CD8-positive, alpha-beta memory T cell (primary cell): ENCODE results near the gene TMEM250. TPM values are rescaled to one million over a fixed set of nuclear protein-coding genes. Genes with fewer than 3 reads are reported as not detected.

Experiments
- CTCF ChIA-PET: fragments of 350-600 bp; sonication (Branson Sonifier 250); formaldehyde crosslinking; loops from one replicate; lab custom pipeline; 2021; ENCODE audit warnings: antibody characterized with exemption; lab: Charles Lee
- POLR2A ChIA-PET: fragments of 350-600 bp; sonication (Branson Sonifier 250); formaldehyde crosslinking; loops from one replicate; lab custom pipeline; 2021; ENCODE audit warnings: antibody characterized with exemption; lab: Charles Lee
- DNase-seq, 5 donors: peaks; one replicate each; pipeline versions ENCODE4 v3.0.0 to v3.0.0-alpha.2; 2020 to 2022; ENCODE audit warnings: mixed read lengths in 1 of 5
- H3K27ac ChIP-seq: one replicate; pipeline ENCODE4 v1.7.0; 2013; ENCODE audit warnings: low read depth, mild to moderate bottlenecking, low read length, moderate library complexity
- H3K27me3 ChIP-seq: 2 replicates; pipeline ENCODE4 v1.7.0; 2013; ENCODE audit warnings: low read length, mild to moderate bottlenecking; ENCODE audit not compliant: insufficient read depth, poor library complexity, severe bottlenecking
- H3K36me3 ChIP-seq: 2 replicates; pipeline ENCODE4 v1.7.0; 2013; ENCODE audit warnings: mild to moderate bottlenecking, low read length, moderate library complexity; ENCODE audit not compliant: insufficient read depth
- H3K4me1 ChIP-seq: 2 replicates; pipeline ENCODE4 v1.7.0; 2013; ENCODE audit warnings: mild to moderate bottlenecking, low read length, moderate library complexity; ENCODE audit not compliant: insufficient read depth
- H3K4me3 ChIP-seq: 2 replicates; pipeline ENCODE4 v1.7.0; 2013; ENCODE audit warnings: mild to moderate bottlenecking, low read length
- H3K9me3 ChIP-seq: 2 replicates; pipeline ENCODE4 v1.7.0; 2013; ENCODE audit warnings: mild to moderate bottlenecking, low read length
- H3K27ac Mint-ChIP-seq, 8 donors: one replicate each; pipeline ENCODE4 v1.8.0; 2020 to 2021; ENCODE audit warnings: mixed read lengths in 8 of 8, mild to moderate bottlenecking in 6 of 8, inconsistent platforms in 3 of 8, moderate library complexity in 3 of 8
- H3K27me3 Mint-ChIP-seq, 2 donors: one replicate each; pipeline ENCODE4 v1.8.0; 2020 to 2021; ENCODE audit warnings: mixed read lengths in 2 of 2, mild to moderate bottlenecking in 1 of 2, moderate library complexity in 1 of 2
- H3K36me3 Mint-ChIP-seq, 3 donors: one replicate each; pipeline ENCODE4 v1.8.0; 2020 to 2021; ENCODE audit warnings: mixed read lengths in 3 of 3, inconsistent platforms in 1 of 3, mild to moderate bottlenecking in 1 of 3
- H3K4me1 Mint-ChIP-seq, 3 donors: one replicate each; pipeline ENCODE4 v1.8.0; 2020 to 2021; ENCODE audit warnings: mixed read lengths in 3 of 3, inconsistent platforms in 1 of 3, mild to moderate bottlenecking in 1 of 3
- H3K4me3 Mint-ChIP-seq, 7 donors: one replicate each; pipeline ENCODE4 v1.8.0; 2020 to 2021; ENCODE audit warnings: mixed read lengths in 7 of 7, mild to moderate bottlenecking in 6 of 7, moderate library complexity in 4 of 7, inconsistent platforms in 2 of 7
- H3K9me3 Mint-ChIP-seq, 5 donors: one replicate each; pipeline ENCODE4 v1.8.0; 2020 to 2022; ENCODE audit warnings: mixed read lengths in 5 of 5, mild to moderate bottlenecking in 3 of 5, moderate library complexity in 2 of 5, inconsistent platforms in 1 of 5
- polyA plus RNA-seq: library from polyadenylated mRNA; unstranded; fragments of 300-500 nt; fragmentation: Illumina TruSeq; gene quantifications from one replicate; pipeline ENCODE4 v1.2.3, GENCODE V29; 2021
- total RNA-seq, 2 experiments: library from RNA; stranded (reverse); gene quantifications; one replicate each; pipeline ENCODE4 v1.2.3, GENCODE V29; 2021

The TMEM250 gene
- total and polyA plus RNA-seq, 3 experiments from 2014 or later, result 46.4 to 74.9 (median 50.2) TPM

GRCh38 chr9:136144450-136144849 lies 25.8 kb upstream of the TMEM250 start:
- Mint-ChIP-seq H3K27ac (no peak overlapping the region), H3K36me3 (no peaks in the 10 kb centered on the region), H3K4me3 (no peak overlapping the region), H3K9me3 (no peaks in the 10 kb centered on the region), H3K4me1 (no peaks in the 10 kb centered on the region), H3K27me3 (peaks cover 6 to 24% of the 10 kb centered on the region in 2 donors)
- Histone ChIP-seq H3K4me1 (no peaks in the 10 kb centered on the region), H3K27ac (no peak overlapping the region), H3K36me3 (no peaks in the 10 kb centered on the region), H3K9me3 (no peaks in the 10 kb centered on the region), H3K4me3 (no peak overlapping the region), H3K27me3 (peaks cover 8% of the 10 kb centered on the region)
- CTCF ChIA-PET, result no interaction called here
- POLR2A ChIA-PET, result no interaction called here
- DNase-seq, result no peak

DNA sequence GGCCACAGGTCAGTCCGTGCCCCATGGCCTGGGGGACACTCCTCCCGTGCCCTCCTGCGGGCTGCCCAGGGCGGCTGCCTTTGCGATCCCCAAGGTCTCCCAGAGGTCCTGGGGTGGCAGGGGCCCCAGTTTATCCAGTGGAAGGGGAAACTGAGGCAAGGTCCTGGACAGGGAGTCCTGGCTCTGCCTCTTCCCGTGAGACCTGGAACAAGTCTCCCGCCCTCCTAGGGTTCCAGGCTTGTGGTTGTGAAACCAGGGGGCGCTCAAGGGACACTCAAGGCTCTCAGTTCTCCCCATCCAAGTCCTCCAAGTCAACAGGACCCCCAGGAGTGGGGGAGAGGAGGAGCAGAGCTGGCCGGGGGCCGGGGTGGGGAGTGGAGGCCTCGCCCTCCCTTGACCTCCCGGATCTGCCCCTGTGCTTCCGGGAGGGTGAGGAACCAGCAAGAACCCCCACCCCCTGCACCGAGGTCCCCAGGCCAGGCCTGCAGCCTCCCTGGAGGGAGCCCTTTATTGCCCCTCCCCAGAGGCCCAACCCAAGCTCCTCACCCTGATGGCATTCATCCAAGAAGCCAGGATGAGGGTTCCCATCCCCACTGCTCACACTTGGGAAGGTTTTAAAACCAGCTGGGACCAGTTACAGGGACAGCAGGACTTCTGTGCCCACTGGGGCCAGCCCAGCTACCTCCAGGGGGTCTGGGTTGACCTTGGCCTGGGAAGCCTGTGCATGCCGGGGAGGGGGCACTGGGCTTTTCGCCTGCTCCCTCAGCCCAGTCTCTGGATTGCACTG lies 24.7 kb upstream of the TMEM250 start:
- ChIA-PET CTCF (no interaction called here), POLR2A (no interaction called here)
- no peaks in the 10 kb centered on the region for H3K4me1 Mint-ChIP-seq
- peaks cover 6 to 28% of the 10 kb centered on the region in 2 donors for H3K27me3 Mint-ChIP-seq
- H3K9me3 Mint-ChIP-seq, result no peaks in the 10 kb centered on the region
- H3K4me3 Mint-ChIP-seq, result no peak overlapping the region
- no peak for DNase-seq
- H3K4me3 ChIP-seq, result no peak overlapping the region
- no peaks in the 10 kb centered on the region for H3K4me1 ChIP-seq
- no peak overlapping the region for H3K27ac ChIP-seq
- peaks cover 8% of the 10 kb centered on the region for H3K27me3 ChIP-seq
- H3K27ac Mint-ChIP-seq, result no peak overlapping the region
- H3K36me3 Mint-ChIP-seq, result no peaks in the 10 kb centered on the region
- no peaks in the 10 kb centered on the region for H3K9me3 ChIP-seq
- H3K36me3 ChIP-seq, result no peaks in the 10 kb centered on the region

- Histone ChIP-seq H3K27me3 (peaks cover 8% of the 10 kb centered on the region), H3K27ac (no peak overlapping the region), H3K4me1 (no peaks in the 10 kb centered on the region), H3K9me3 (no peaks in the 10 kb centered on the region), H3K36me3 (no peaks in the 10 kb centered on the region), H3K4me3 (no peak overlapping the region)
- Mint-ChIP-seq H3K27me3 (peaks cover 6 to 29% of the 10 kb centered on the region in 2 donors), H3K9me3 (no peaks in the 10 kb centered on the region), H3K4me3 (no peak overlapping the region), H3K4me1 (no peaks in the 10 kb centered on the region), H3K36me3 (no peaks in the 10 kb centered on the region), H3K27ac (no peak overlapping the region)
- no peak for DNase-seq
- CTCF ChIA-PET, result no interaction called here
- POLR2A ChIA-PET, result no interaction called here
These were observed 24.2 kb upstream of the TMEM250 start for GRCh38 chr9:136142859-136143214.

GRCh38 chr9:136142414-136142796 lies 23.7 kb upstream of the TMEM250 start:
- POLR2A ChIA-PET, result no interaction called here

DNA sequence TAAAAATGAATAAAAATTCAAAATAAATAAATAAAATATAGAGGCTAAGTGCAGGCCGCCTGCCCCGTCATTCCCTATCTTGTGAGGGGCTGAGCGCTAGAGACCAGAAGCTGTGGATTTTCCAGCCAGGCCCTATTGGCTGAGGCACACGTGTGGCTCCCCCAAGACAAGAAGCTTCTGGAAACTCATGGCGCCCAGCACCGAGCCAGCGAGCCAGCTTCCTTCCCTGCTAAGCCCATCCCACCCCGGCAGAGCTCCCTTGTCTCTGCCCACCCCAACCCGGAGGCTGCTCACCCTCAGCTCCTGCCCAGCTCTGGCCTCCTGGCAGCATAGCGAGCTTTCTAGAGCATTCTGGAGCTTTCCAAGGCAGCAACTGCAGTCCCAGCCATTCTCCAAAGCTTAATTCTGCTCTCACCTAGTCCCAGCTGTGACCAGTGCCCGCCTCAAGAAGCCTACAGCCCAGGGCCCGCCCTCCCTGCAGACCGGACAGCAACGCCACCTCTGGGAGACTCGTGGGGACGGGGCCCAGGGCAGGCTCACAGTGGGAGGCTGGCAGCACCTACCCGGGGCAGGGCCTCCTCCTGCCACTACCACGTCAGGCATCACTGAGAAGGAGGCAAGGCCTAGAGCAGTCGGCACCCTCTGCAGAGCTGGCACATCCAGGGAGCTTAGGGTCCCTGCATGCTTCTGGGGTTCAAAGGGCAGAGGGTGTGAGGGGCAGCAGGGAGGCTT lies 23.2 kb upstream of the TMEM250 start:
- H3K27ac ChIP-seq, result no peak overlapping the region
- H3K4me3 Mint-ChIP-seq, result no peak overlapping the region
- no peak overlapping the region for H3K4me3 ChIP-seq
- H3K4me1 ChIP-seq, result no peaks in the 10 kb centered on the region
- POLR2A ChIA-PET, result interaction anchor here (0.6 kb wide), 1 partner anchor 183 kb away, joined by 7 read pairs; no protein-coding TSS in a partner anchor
- H3K27ac Mint-ChIP-seq, result no peak overlapping the region
- peaks cover 8% of the 10 kb centered on the region for H3K27me3 ChIP-seq
- no peaks in the 10 kb centered on the region for H3K9me3 Mint-ChIP-seq
- H3K4me1 Mint-ChIP-seq, result no peaks in the 10 kb centered on the region
- CTCF ChIA-PET, result no interaction called here
- H3K9me3 ChIP-seq, result no peaks in the 10 kb centered on the region
- H3K36me3 Mint-ChIP-seq, result no peaks in the 10 kb centered on the region
- H3K36me3 ChIP-seq, result no peaks in the 10 kb centered on the region
- no peak for DNase-seq
- peaks cover 6 to 29% of the 10 kb centered on the region in 2 donors for H3K27me3 Mint-ChIP-seq

More at GRCh38 chr9:136142414-136142796, 23.7 kb upstream of the TMEM250 start:
- Mint-ChIP-seq H3K9me3 (no peaks in the 10 kb centered on the region), H3K27me3 (peaks cover 6 to 29% of the 10 kb centered on the region in 2 donors), H3K4me3 (no peak overlapping the region), H3K27ac (no peak overlapping the region), H3K36me3 (no peaks in the 10 kb centered on the region), H3K4me1 (no peaks in the 10 kb centered on the region)
- H3K36me3 ChIP-seq, result no peaks in the 10 kb centered on the region
- no peaks in the 10 kb centered on the region for H3K4me1 ChIP-seq
- CTCF ChIA-PET, result no interaction called here
- no peak overlapping the region for H3K27ac ChIP-seq
- no peak overlapping the region for H3K4me3 ChIP-seq
- DNase-seq, result no peak
- no peaks in the 10 kb centered on the region for H3K9me3 ChIP-seq
- H3K27me3 ChIP-seq, result peaks cover 8% of the 10 kb centered on the region

GRCh38 chr9:136140966-136141365 lies 22.3 kb upstream of the TMEM250 start:
- Histone ChIP-seq H3K36me3 (no peaks in the 10 kb centered on the region), H3K9me3 (no peaks in the 10 kb centered on the region), H3K27me3 (peaks cover 8% of the 10 kb centered on the region), H3K4me1 (no peaks in the 10 kb centered on the region), H3K27ac (no peak overlapping the region), H3K4me3 (no peak overlapping the region)
- no peak overlapping the region for H3K27ac Mint-ChIP-seq
- no peaks in the 10 kb centered on the region for H3K4me1 Mint-ChIP-seq
- CTCF ChIA-PET, result no interaction called here
- POLR2A ChIA-PET, result interaction anchor here (0.6 kb wide), 2 partner anchors 182 to 218 kb away, joined by 4 to 7 read pairs; no protein-coding TSS in a partner anchor
- no peaks in the 10 kb centered on the region for H3K36me3 Mint-ChIP-seq
- H3K4me3 Mint-ChIP-seq, result no peak overlapping the region
- no peaks in the 10 kb centered on the region for H3K9me3 Mint-ChIP-seq
- DNase-seq, result no peak
- H3K27me3 Mint-ChIP-seq, result peaks cover 9 to 26% of the 10 kb centered on the region in 2 donors

DNA sequence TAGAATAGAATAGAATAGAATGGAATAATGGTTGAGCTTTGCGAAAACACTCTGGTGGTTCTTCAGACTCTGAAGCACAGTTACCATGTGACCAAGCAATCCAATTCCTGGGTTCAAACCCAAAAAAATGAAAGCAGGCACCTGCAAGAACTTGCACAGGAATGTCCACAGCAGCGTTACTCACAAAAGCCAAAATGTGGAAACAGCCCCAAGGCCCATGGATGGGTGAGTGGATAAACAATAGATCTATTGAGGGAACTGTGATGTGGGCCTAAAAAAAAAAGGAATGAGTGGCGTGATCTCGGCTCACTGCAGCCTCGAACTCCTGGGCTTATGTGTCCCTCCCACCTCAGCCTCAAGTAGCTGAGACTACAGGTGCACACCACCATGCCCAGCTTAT lies 21.4 kb upstream of the TMEM250 start:
- H3K27me3 ChIP-seq, result peaks cover 8% of the 10 kb centered on the region
- no peak overlapping the region for H3K4me3 ChIP-seq
- H3K27ac ChIP-seq, result no peak overlapping the region
- no peak for DNase-seq
- ChIA-PET POLR2A (no interaction called here), CTCF (interaction anchor here (0.7 kb wide), 1 partner anchor 12 kb away, joined by 3 read pairs; no protein-coding TSS in a partner anchor)
- Mint-ChIP-seq H3K36me3 (no peaks in the 10 kb centered on the region), H3K9me3 (no peaks in the 10 kb centered on the region), H3K4me3 (no peak overlapping the region), H3K4me1 (no peaks in the 10 kb centered on the region), H3K27me3 (peaks cover 12 to 20% of the 10 kb centered on the region in 2 donors), H3K27ac (no peak overlapping the region)
- no peaks in the 10 kb centered on the region for H3K36me3 ChIP-seq
- H3K9me3 ChIP-seq, result no peaks in the 10 kb centered on the region
- H3K4me1 ChIP-seq, result no peaks in the 10 kb centered on the region

DNA sequence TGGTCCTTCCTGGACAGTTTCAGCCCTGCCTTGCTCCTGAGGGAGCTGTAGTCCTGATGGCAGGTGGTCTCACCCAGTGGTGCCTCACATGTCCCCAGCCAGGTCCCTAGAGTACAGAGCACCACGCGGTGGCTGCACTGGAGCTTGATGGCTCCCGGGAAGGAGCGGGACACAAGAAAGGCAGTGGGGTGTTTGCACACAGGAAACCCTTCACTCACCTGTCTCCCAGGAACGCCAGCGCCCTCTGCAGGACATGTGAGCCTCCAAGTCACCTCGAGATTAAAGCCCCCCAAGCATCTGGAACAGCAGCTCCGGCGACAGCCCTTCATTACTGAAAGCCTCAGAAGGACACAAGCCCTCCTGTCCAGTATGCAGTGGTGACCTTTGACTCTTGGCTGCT lies 19.9 kb upstream of the TMEM250 start:
- POLR2A ChIA-PET, result no interaction called here
- peaks cover 0 to 9% (median 4%) of the 10 kb centered on the region in 3 donors for H3K4me1 Mint-ChIP-seq
- H3K9me3 Mint-ChIP-seq, result no peaks in the 10 kb centered on the region
- H3K4me1 ChIP-seq, result no peaks in the 10 kb centered on the region
- peaks cover 4% of the 10 kb centered on the region for H3K27me3 ChIP-seq
- CTCF ChIA-PET, result no interaction called here
- H3K27ac ChIP-seq, result no peak overlapping the region
- no peaks in the 10 kb centered on the region for H3K36me3 ChIP-seq
- H3K36me3 Mint-ChIP-seq, result peaks cover 0 to 3% (median 0%) of the 10 kb centered on the region in 3 donors
- H3K27ac Mint-ChIP-seq, result no peak overlapping the region
- H3K27me3 Mint-ChIP-seq, result peaks cover 19 to 20% of the 10 kb centered on the region in 2 donors
- peak in 3 of 5 donors; percentile 15 to 31 (median 23) for DNase-seq
- no peak overlapping the region for H3K4me3 Mint-ChIP-seq
- no peaks in the 10 kb centered on the region for H3K9me3 ChIP-seq
- no peak overlapping the region for H3K4me3 ChIP-seq
